Hepatocyte (in vitro differentiated cells): ENCODE results near the gene BIRC7. TPM values are rescaled to one million over a fixed set of nuclear protein-coding genes. Genes with fewer than 3 reads are reported as not detected.

Experiments used
- DNase-seq: peaks from one replicate; pipeline ENCODE4 v3.0.0-alpha.2; 2016; ENCODE audit warnings: low spot score
- H2AFZ ChIP-seq: fragments of 200-600 bp; sonication (generic); 2 replicates; pipeline ENCODE4 v1.6.0; 2016; ENCODE audit warnings: antibody characterized with exemption, mild to moderate bottlenecking
- H3K27ac ChIP-seq: fragments of 200-600 bp; sonication (generic); 2 replicates; pipeline ENCODE4 v1.5.1; 2016; ENCODE audit warnings: mild to moderate bottlenecking
- H3K27me3 ChIP-seq: fragments of 200-600 bp; sonication (generic); 2 replicates; pipeline ENCODE4 v1.6.1; 2016
- H3K36me3 ChIP-seq: fragments of 200-600 bp; sonication (generic); replicated peaks from 2 replicates; pipeline ENCODE4 v1.5.1; 2016; ENCODE audit warnings: low read depth; ENCODE audit not compliant: insufficient read depth
- H3K4me1 ChIP-seq: fragments of 200-600 bp; sonication (generic); 2 replicates; pipeline ENCODE4 v1.5.1; 2016; ENCODE audit warnings: mild to moderate bottlenecking, moderate library complexity; ENCODE audit not compliant: insufficient read depth
- H3K4me2 ChIP-seq: fragments of 200-600 bp; sonication (generic); 2 replicates; pipeline ENCODE4 v1.6.0; 2016
- H3K4me3 ChIP-seq: fragments of 200-600 bp; sonication (generic); 2 replicates; pipeline ENCODE4 v1.5.1; 2016; ENCODE audit warnings: mild to moderate bottlenecking
- H3K79me2 ChIP-seq: fragments of 200-600 bp; sonication (generic); 2 replicates; pipeline ENCODE4 v1.6.0; 2017; ENCODE audit warnings: mild to moderate bottlenecking
- H3K9me2 ChIP-seq: fragments of 200-600 bp; sonication (generic); replicated peaks from 2 replicates; pipeline ENCODE4 v1.6.0; 2017; ENCODE audit warnings: mild to moderate bottlenecking; ENCODE audit not compliant: insufficient read depth
- H3K9me3 ChIP-seq: fragments of 200-600 bp; sonication (generic); 2 replicates; pipeline ENCODE4 v1.5.1; 2016; ENCODE audit warnings: low read depth, mild to moderate bottlenecking
- H4K20me1 ChIP-seq: fragments of 200-600 bp; sonication (generic); 2 replicates; pipeline ENCODE4 v1.6.0; 2016; ENCODE audit warnings: mild to moderate bottlenecking; ENCODE audit not compliant: insufficient read depth, poor library complexity, severe bottlenecking
- CTCF ChIP-seq: fragments of 200-600 bp; sonication (generic); IDR thresholded peaks from 2 replicates; pipeline ENCODE4 v1.5.1; 2016; ENCODE audit warnings: antibody characterized with exemption, mild to moderate bottlenecking; ENCODE audit not compliant: poor library complexity
- EZH2 ChIP-seq: fragments of 200-600 bp; sonication (generic); IDR thresholded peaks from 2 replicates; pipeline ENCODE4 v1.6.1; 2016; ENCODE audit warnings: antibody characterized with exemption, mild to moderate bottlenecking, borderline replicate concordance
- EZH2phosphoT487 ChIP-seq: fragments of 200-600 bp; sonication (generic); IDR thresholded peaks from one replicate; pipeline ENCODE4 v1.6.1; 2018; ENCODE audit warnings: antibody characterized with exemption, mild to moderate bottlenecking, low read depth, moderate library complexity; ENCODE audit not compliant: unreplicated experiment, severe bottlenecking
- WGBS: methylation state at CpG from one replicate; pipeline ENCODE4 v1.1.6; 2016; ENCODE audit warnings: low lambda C conversion rate; ENCODE audit errors: missing lambda C conversion rate; 5-methylcytosine and 5-hydroxymethylcytosine counted together
- polyA plus RNA-seq: library from polyadenylated mRNA; unstranded; fragments of >200 nt; fragmentation: Nextera tagmentation; extraction: Ambion mirVana; gene quantifications from 2 replicates; pipeline ENCODE4 v1.2.1, GENCODE V29; 2016
- total RNA-seq: library from RNA; depleted of rRNA; stranded (reverse); fragments of >200 nt; gene quantifications from 2 replicates; pipeline ENCODE4 v1.2.3, GENCODE V29; 2014

The BIRC7 gene
- total and polyA plus RNA-seq, 2 experiments from 2014 or later = 0.43 to 2.0 TPM

GRCh38 chr20:63202021-63202420 lies 33.7 kb upstream of the BIRC7 start:
- Histone ChIP-seq H3K27ac (no peak overlapping the region), H3K4me1 (peaks cover 17% of the 10 kb centered on the region), H3K9me2 (no peaks in the 10 kb centered on the region), H3K4me2 (no peak overlapping the region), H3K36me3 (no peaks in the 10 kb centered on the region), H4K20me1 (peaks cover 98% of the 10 kb centered on the region), H3K9me3 (no peaks in the 10 kb centered on the region), H3K4me3 (no peak overlapping the region), H2AFZ (no peak overlapping the region), H3K79me2 (peaks cover 91% of the 10 kb centered on the region), H3K27me3 (no peaks in the 10 kb centered on the region)
- no peak for DNase-seq
- no peak for TF ChIP-seq EZH2phosphoT487
- WGBS = 94% methylated on average over 17 of the region's 17 CpGs

GRCh38 chr20:63202811-63203526 lies 32.7 kb upstream of the BIRC7 start:
- DNase-seq = no peak
- WGBS = 93% methylated on average over 29 of the region's 29 CpGs
- Histone ChIP-seq H3K4me1 (peaks cover 17% of the 10 kb centered on the region), H3K9me3 (no peaks in the 10 kb centered on the region), H4K20me1 (peaks cover 96% of the 10 kb centered on the region), H3K9me2 (no peaks in the 10 kb centered on the region), H3K4me2 (no peak overlapping the region), H3K79me2 (peaks cover 89% of the 10 kb centered on the region), H2AFZ (no peak overlapping the region), H3K27ac (no peak overlapping the region), H3K36me3 (no peaks in the 10 kb centered on the region), H3K4me3 (no peak overlapping the region), H3K27me3 (no peaks in the 10 kb centered on the region)
- TF ChIP-seq CTCF (no peak), EZH2 (no peak), EZH2phosphoT487 (no peak)

GRCh38 chr20:63204362-63204761 lies 31.3 kb upstream of the BIRC7 start:
- 97% methylated on average over 5 of the region's 5 CpGs for WGBS
- Histone ChIP-seq H3K27me3 (no peaks in the 10 kb centered on the region), H4K20me1 (peaks cover 96% of the 10 kb centered on the region), H3K4me1 (peaks cover 6% of the 10 kb centered on the region), H3K27ac (no peak overlapping the region), H3K9me3 (no peaks in the 10 kb centered on the region), H3K9me2 (no peaks in the 10 kb centered on the region), H3K36me3 (no peaks in the 10 kb centered on the region), H3K79me2 (peaks cover 89% of the 10 kb centered on the region), H3K4me2 (no peak overlapping the region), H3K4me3 (no peak overlapping the region), H2AFZ (no peak overlapping the region)
- DNase-seq = no peak
- no peak for TF ChIP-seq EZH2phosphoT487

GRCh38 chr20:63205896-63206295 lies 29.8 kb upstream of the BIRC7 start:
- H3K4me1 ChIP-seq = peaks cover 3% of the 10 kb centered on the region
- H3K4me2 ChIP-seq = no peak overlapping the region
- TF ChIP-seq EZH2phosphoT487 = no peak
- no peak for TF ChIP-seq CTCF
- TF ChIP-seq EZH2 = no peak
- H3K4me3 ChIP-seq = no peak overlapping the region
- H2AFZ ChIP-seq = no peak overlapping the region
- peaks cover 96% of the 10 kb centered on the region for H4K20me1 ChIP-seq
- no peaks in the 10 kb centered on the region for H3K9me2 ChIP-seq
- no peaks in the 10 kb centered on the region for H3K27me3 ChIP-seq
- WGBS = 85% methylated on average over 10 of the region's 10 CpGs
- no peaks in the 10 kb centered on the region for H3K9me3 ChIP-seq
- H3K36me3 ChIP-seq = no peaks in the 10 kb centered on the region
- H3K79me2 ChIP-seq = peaks cover 89% of the 10 kb centered on the region
- no peak overlapping the region for H3K27ac ChIP-seq
- DNase-seq = no peak
